Measurements from ENCODE around the gene SEPTIN2.
A peak's percentile ranks its signal among the peaks of the same experiment; 100 is the strongest.
"Not testable (repeated sequence)": the region's sequence is repeated elsewhere in the genome, so short reads cannot be mapped to it uniquely, and the experiment has no call there.

Gene SEPTIN2

GRCh38 chr2:241315879-241316631 is at the start of gene SEPTIN2:
Gene SEPTIN2, plus strand, starts transcription at chr2:241315925. Its CDS starts 8,308 bp downstream, at chr2:241324233.
- DNase-seq = peak in 1 of 2 experiments; percentile 71

GRCh38 chr2:241267249-241268067 is 48.3 kb upstream of the SEPTIN2 start:
- no peak for DNase-seq

GRCh38 chr2:241268306-241268705 is 47.4 kb upstream of the SEPTIN2 start:
- DNase-seq = no peak

- DNase-seq = no peak
Observed at GRCh38 chr2:241268716-241269445, 46.8 kb upstream of the SEPTIN2 start.

- no peak for DNase-seq
Observed at GRCh38 chr2:241269707-241270520, 45.8 kb upstream of the SEPTIN2 start.

GRCh38 chr2:241270531-241270930 is 45.2 kb upstream of the SEPTIN2 start:
- no peak for DNase-seq

GRCh38 chr2:241271706-241272302 is 43.9 kb upstream of the SEPTIN2 start:
- DNase-seq = no peak

GRCh38 chr2:241272303-241273209 is 43.2 kb upstream of the SEPTIN2 start:
- no peak for DNase-seq

GRCh38 chr2:241273210-241274020 is 42.3 kb upstream of the SEPTIN2 start:
- no peak for DNase-seq

GRCh38 chr2:241274127-241274526 is 41.6 kb upstream of the SEPTIN2 start:
- no peak for DNase-seq

GRCh38 chr2:241275504-241275903 is 40.2 kb upstream of the SEPTIN2 start:
- no peak for DNase-seq

- no peak for DNase-seq
Observed at GRCh38 chr2:241275910-241276309, 39.8 kb upstream of the SEPTIN2 start.

- not testable (repeated sequence) for DNase-seq
Observed at GRCh38 chr2:241278306-241278705, 37.4 kb upstream of the SEPTIN2 start.

- no peak for DNase-seq
Observed at GRCh38 chr2:241279413-241279812, 36.3 kb upstream of the SEPTIN2 start.

- DNase-seq = no peak
Observed at GRCh38 chr2:241279828-241280227, 35.9 kb upstream of the SEPTIN2 start.

GRCh38 chr2:241280291-241280690 is 35.4 kb upstream of the SEPTIN2 start:
- no peak for DNase-seq

- DNase-seq = no peak
Observed at GRCh38 chr2:241282555-241282954, 33.2 kb upstream of the SEPTIN2 start.

- no peak for DNase-seq
Observed at GRCh38 chr2:241285596-241285995, 30.1 kb upstream of the SEPTIN2 start.

- DNase-seq = no peak
Observed at GRCh38 chr2:241286348-241287090, 29.2 kb upstream of the SEPTIN2 start.

Measured in SHP77 (cell line).